Stimulated activated naive B cell treated with anti-CD40 and anti-IgM and Interleukin-4, amounts not matched to agents 10 μg/mL and 1 μg/mL and 100 μg/mL, for 72 hours (primary cell): ENCODE measurements around the gene TP73.
"Not testable (repeated sequence)": the region's sequence is repeated elsewhere in the genome, so short reads cannot be mapped to it uniquely, and the experiment has no call there.

Experiments used
- ATAC-seq, 2 donors: fragments of 150-1000 bp; cut with Tn5 transposase; replicated peaks; 2 replicates each; pipeline ENCODE4 v1.10.0; 2021; ENCODE audit warnings: moderate library complexity in 1 of 2
- DNase-seq: peaks from one replicate; pipeline ENCODE4 v3.0.0; 2021
- H3K27ac Mint-ChIP-seq: one replicate; pipeline ENCODE4 v1.8.0; 2022; ENCODE audit warnings: mild to moderate bottlenecking, mixed read lengths
- H3K27me3 Mint-ChIP-seq, 2 donors: one replicate each; pipeline ENCODE4 v1.8.0; 2022; ENCODE audit warnings: mixed read lengths in 2 of 2
- H3K36me3 Mint-ChIP-seq, 2 donors: one replicate each; pipeline ENCODE4 v1.8.0; 2022; ENCODE audit warnings: mixed read lengths in 2 of 2, mild to moderate bottlenecking in 1 of 2
- H3K4me1 Mint-ChIP-seq, 2 donors: one replicate each; pipeline ENCODE4 v1.8.0; 2022; ENCODE audit warnings: mixed read lengths in 2 of 2, mild to moderate bottlenecking in 1 of 2
- H3K4me3 Mint-ChIP-seq, 2 donors: one replicate each; pipeline ENCODE4 v1.8.0; 2022; ENCODE audit warnings: mild to moderate bottlenecking in 2 of 2, mixed read lengths in 2 of 2, moderate library complexity in 1 of 2
- H3K9me3 Mint-ChIP-seq, 2 donors: one replicate each; pipeline ENCODE4 v1.8.0; 2022; ENCODE audit warnings: mixed read lengths in 2 of 2, mild to moderate bottlenecking in 1 of 2

TP73 gene

DNA sequence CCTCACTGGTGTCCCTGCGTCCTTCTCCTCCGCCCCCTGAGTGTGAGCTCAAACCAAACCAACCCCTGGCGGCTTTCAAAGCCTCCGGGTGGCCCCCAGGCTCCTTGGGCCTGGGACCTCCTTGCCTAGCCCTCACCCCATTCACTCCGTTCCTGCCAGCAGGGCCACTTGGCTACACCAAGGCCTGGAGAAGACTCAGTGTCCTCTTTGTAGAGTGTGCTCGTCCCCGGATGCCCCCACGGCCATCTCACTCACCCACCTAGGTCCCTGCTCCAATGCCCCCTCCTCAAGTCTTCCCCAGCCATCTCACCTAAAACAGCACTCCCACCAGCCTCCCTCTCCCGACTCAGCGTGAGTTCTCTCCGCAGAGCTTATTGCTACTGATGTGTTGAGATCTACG lies 92.8 kb downstream of the TP73 start:
- H3K27me3 Mint-ChIP-seq: no peaks in the 10 kb centered on the region
- H3K4me3 Mint-ChIP-seq: peak overlapping the region in 1 of 2 donors; percentile 42
- no peak for ATAC-seq
- peaks cover 24 to 34% of the 10 kb centered on the region in 2 donors for H3K4me1 Mint-ChIP-seq
- H3K36me3 Mint-ChIP-seq: peaks cover 18 to 25% of the 10 kb centered on the region in 2 donors
- H3K27ac Mint-ChIP-seq: peak overlapping the region; percentile 72
- no peaks in the 10 kb centered on the region for H3K9me3 Mint-ChIP-seq
- DNase-seq: no peak

DNA sequence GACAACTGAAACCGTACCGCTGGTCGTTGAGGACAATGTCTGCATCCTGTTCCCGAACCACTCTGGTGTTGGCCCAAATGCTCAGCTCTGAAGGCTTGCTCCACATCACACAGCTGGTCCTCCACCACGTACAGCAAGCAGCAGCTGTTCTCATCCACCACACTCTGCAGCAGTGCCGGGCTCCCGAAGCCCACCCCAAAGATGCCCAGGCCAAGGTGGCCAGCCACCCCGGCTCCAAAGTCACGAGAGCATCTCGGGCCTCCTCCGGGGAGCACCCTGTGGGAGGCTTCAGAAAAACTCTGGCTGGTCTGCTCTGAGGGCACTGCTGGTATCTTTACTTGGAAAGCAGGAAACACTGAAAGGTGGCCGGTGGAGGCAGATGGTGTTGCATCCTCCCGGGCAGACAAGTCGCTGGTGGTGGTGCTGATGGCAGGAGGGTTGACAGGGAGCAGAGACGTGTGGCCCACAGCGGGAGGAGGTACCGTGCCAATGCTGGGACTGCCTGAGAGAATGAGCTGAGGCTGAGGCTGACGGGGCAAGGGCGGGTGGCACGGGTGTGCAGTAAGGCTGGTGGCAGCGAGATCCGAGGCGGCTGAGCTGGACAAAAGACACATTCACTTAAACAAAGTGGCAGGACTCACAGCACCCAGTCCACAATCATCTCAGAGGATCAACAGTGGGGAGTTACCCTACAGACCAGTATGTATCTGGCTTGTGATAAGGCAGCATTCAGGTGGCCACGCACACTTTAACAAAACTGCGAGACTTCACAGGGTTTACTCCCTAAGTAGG lies 93.5 kb downstream of the TP73 start:
- DNase-seq: no peak
- Mint-ChIP-seq H3K4me3 (peak overlapping the region; percentile 84 to 85), H3K27ac (peak overlapping the region; percentile 87), H3K36me3 (peaks cover 17 to 25% of the 10 kb centered on the region in 2 donors), H3K27me3 (no peaks in the 10 kb centered on the region), H3K4me1 (peaks cover 24 to 34% of the 10 kb centered on the region in 2 donors), H3K9me3 (no peaks in the 10 kb centered on the region)
- ATAC-seq: no peak

DNA sequence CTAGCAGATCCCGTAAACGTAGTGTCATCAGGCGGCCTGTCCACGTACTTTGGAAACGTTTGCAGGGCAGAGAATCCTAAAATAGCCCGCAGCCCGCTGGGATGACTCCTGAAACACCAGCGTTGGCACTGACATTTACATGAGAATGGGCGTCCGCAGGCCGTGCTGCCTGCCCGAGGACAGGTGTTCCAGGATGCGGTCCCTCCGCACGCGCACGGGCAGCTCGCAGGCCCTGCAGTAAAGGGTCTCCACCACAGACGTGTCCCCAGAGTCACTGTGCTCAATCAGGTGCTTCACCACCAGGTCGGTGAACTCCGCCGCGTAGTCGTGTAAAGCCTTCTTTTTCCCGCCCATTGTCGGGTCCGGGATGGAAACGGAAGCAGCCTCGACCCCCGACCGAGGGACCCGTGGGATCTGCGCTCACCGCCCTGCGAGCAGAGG lies 94.1 kb downstream of the TP73 start:
- H3K27ac Mint-ChIP-seq: peak overlapping the region; percentile 87
- H3K4me3 Mint-ChIP-seq: peak overlapping the region; percentile 84 to 85
- DNase-seq (no peak), ATAC-seq (peak in 1 of 2 donors; percentile 24)
- H3K27me3 Mint-ChIP-seq: peaks cover 3 to 5% of the 10 kb centered on the region in 2 donors
- peaks cover 15 to 24% of the 10 kb centered on the region in 2 donors for H3K36me3 Mint-ChIP-seq
- H3K4me1 Mint-ChIP-seq: peaks cover 24 to 34% of the 10 kb centered on the region in 2 donors
- H3K9me3 Mint-ChIP-seq: no peaks in the 10 kb centered on the region

DNA sequence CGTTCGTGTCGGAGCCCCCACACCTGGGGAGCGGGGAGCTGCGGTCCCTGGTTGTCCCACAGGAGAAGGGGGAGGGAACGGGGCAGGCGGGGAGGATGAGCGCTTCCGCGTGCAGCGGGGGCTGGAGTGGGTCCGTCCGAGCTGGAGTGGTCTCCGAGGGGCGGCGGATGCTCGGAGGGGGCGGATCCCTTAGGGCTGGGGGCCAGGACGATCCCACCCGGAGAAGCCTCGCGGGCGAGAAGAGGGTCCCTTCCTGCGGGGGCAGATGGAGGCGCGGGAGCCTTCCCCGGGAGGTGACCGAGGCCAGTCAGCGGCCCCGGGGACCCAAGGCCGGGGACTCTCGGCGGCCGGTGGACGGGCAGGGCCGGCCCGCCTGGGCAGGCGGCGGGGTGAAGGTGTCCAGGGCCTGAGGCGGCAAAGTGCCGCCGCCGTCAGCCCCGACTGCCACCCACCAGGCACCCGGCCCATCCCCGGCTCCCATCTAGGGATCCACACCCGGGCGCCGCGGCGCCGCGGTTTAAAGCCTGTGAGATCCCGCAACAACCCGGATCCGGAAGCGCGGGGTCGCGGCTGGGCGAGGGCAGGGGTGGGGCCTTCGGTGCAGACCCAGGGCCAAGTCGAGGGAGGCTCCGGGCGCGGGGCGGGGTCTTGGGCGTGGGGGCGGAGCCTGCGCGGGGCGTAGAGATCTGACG lies 94.7 kb downstream of the TP73 start:
- ATAC-seq (peak; percentile 97), DNase-seq (peak; percentile 75)
- Mint-ChIP-seq H3K4me1 (peaks cover 24 to 34% of the 10 kb centered on the region in 2 donors), H3K9me3 (no peaks in the 10 kb centered on the region), H3K4me3 (peak overlapping the region; percentile 84 to 85), H3K27ac (peak overlapping the region; percentile 87), H3K36me3 (peaks cover 9 to 19% of the 10 kb centered on the region in 2 donors), H3K27me3 (peaks cover 3 to 11% of the 10 kb centered on the region in 2 donors)

DNA sequence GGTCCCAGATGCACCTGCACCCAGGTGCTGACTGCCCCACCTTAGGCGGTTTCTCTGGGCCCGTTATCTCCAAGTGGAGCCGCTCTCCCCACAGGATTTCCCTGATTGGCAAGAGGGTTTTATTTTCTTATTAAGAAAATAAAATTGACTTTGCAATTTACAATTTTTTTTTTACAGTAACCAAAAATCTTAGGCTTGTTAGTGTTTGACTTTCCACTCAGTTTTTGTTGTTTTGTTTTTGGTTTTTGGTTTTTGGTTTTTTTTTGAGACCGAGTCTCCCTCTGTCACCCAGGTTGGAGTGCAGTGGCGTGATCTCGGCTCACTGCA lies 95.2 kb downstream of the TP73 start:
- Mint-ChIP-seq H3K4me3 (peak overlapping the region; percentile 84 to 85), H3K27ac (no peak overlapping the region), H3K4me1 (peaks cover 24 to 34% of the 10 kb centered on the region in 2 donors), H3K9me3 (no peaks in the 10 kb centered on the region), H3K36me3 (peaks cover 8 to 19% of the 10 kb centered on the region in 2 donors), H3K27me3 (peaks cover 3 to 13% of the 10 kb centered on the region in 2 donors)
- DNase-seq (no peak), ATAC-seq (no peak)

DNA sequence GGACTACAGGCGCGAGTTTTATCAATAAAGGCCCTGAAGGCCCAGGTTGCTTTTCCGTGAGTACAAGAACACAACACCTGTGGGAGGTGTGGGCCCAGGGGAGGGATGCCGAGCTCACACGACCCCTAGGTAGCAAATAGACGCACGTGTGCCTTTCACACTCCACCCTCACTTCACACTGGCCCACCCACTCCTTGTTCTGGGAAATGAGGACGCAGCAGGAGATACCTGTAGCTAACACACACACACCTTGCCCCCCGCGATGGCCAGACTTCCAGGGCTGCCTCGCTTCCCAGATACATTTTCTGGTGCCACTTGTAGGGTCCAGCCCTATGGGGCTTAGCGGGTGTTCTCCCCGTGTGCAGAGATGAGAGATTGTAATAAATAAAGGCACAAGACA lies 95.6 kb downstream of the TP73 start:
- Mint-ChIP-seq H3K36me3 (peaks cover 8 to 19% of the 10 kb centered on the region in 2 donors), H3K4me3 (peak overlapping the region; percentile 84 to 85), H3K4me1 (peaks cover 24 to 34% of the 10 kb centered on the region in 2 donors), H3K9me3 (no peaks in the 10 kb centered on the region), H3K27ac (no peak overlapping the region), H3K27me3 (peaks cover 5 to 13% of the 10 kb centered on the region in 2 donors)
- no peak for ATAC-seq
- DNase-seq: no peak

DNA sequence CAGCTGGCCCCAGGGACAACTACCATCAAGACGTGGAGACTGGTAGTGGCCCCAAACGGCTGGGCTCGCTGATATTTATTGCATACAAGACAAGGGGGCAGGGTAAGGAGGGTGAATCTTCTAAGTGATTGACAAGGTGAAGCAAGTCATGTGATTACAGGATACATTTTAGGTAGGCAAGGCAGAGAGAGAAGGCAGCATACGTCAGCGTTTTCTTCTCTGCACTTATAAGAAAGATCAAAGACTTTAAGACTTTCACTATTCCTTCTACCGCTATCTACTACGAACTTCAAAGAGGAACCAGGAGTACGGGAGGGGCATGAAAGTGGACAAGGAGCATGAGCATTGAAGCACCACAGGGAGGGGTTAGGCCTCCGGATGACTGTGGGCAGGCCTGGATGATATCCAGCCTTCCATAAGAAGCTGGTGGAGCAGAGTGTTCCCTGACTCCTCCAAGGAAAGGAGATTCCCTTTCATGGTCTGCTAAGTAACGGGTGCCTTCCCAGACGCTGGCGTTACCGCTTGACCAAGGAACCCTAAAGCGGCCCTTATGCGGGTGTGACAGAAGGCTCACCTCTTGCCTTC lies 96.1 kb downstream of the TP73 start:
- peaks cover 8 to 15% of the 10 kb centered on the region in 2 donors for H3K36me3 Mint-ChIP-seq
- not testable (repeated sequence) for DNase-seq, ATAC-seq, H3K27ac Mint-ChIP-seq, H3K9me3 Mint-ChIP-seq
- H3K4me3 Mint-ChIP-seq: peak overlapping the region; percentile 84 to 85
- H3K27me3 Mint-ChIP-seq: peaks cover 7 to 13% of the 10 kb centered on the region in 2 donors
- H3K4me1 Mint-ChIP-seq: peaks cover 24 to 34% of the 10 kb centered on the region in 2 donors

DNA sequence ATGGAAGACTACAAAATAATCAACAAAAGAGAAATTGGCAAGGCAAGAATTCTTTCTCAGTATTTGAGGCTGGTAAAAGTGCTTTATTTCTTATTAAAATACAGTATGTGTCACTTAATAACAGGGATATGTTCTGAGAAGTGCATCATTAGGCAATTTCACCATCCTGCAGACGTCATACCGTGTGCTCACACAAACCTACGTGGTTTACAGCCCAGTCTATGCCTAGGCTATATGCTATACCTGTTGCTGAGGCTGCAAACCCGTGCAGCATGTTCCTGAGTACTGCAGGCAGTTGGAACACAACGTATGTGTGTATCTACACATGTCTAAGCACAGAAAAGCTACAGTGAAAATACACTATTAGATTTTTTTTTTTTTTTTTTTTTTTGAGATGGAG lies 97.2 kb downstream of the TP73 start:
- ATAC-seq: no peak
- H3K9me3 Mint-ChIP-seq: no peaks in the 10 kb centered on the region
- peaks cover 7 to 14% of the 10 kb centered on the region in 2 donors for H3K36me3 Mint-ChIP-seq
- H3K27ac Mint-ChIP-seq: no peak overlapping the region
- peaks cover 24 to 33% of the 10 kb centered on the region in 2 donors for H3K4me1 Mint-ChIP-seq
- peaks cover 7 to 13% of the 10 kb centered on the region in 2 donors for H3K27me3 Mint-ChIP-seq
- DNase-seq: no peak
- H3K4me3 Mint-ChIP-seq: no peak overlapping the region

DNA sequence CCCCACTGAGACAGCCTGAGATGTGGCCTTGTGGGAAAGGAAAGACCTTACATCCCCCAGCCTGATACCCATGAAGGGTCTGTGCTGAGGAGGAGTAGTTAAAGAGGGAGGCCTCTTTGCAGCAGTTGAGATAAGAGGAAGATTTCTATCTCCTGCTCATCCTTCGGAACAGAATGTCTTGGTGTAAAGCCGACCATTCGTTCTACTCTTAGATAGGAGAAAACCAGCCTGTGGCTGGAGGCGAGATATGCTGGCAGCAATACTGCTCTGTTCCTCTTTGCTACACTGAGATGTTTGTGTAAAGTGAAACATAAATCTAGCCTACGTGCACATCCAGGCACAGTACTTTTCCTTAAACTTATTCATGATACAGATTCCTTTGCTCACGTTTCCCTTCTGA lies 98.4 kb downstream of the TP73 start:
- no peak for DNase-seq
- H3K27ac Mint-ChIP-seq: no peak overlapping the region
- no peak for ATAC-seq
- H3K27me3 Mint-ChIP-seq: peaks cover 8 to 16% of the 10 kb centered on the region in 2 donors
- H3K4me3 Mint-ChIP-seq: no peak overlapping the region
- peaks cover 15 to 20% of the 10 kb centered on the region in 2 donors for H3K4me1 Mint-ChIP-seq
- H3K9me3 Mint-ChIP-seq: no peaks in the 10 kb centered on the region
- H3K36me3 Mint-ChIP-seq: peaks cover 0 to 2% of the 10 kb centered on the region in 2 donors

DNA sequence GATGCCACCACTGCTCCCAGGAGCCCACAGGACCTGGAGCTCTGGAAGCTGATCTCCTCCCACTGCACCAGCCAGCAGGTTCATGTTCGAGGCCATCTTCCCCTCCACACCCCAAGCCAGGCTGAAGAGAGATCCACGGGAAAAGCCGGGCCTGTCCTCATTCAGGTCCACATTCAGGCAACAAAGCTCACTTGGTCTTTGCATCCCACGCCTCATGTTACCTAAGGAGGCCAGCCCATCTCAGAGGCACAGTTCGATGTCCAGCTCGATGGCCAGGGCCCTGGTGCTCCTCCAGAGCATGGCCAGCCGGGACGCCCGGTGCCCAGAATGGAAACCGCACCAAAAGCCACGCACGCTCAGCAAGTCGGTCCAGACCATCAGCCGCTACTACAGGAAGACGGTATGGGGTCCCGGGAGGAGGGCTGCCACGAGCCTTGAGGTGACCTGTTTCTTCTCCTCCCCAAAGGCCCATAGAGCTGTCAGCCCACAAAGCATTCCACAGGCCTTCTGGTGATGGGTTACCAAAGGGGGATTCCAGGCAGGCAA lies 100.2 kb downstream of the TP73 start, which contains the start of gene CCDC27:
TSS of gene CCDC27 (plus strand) at position 51 of the 546 bp plus-strand sequence. CDS start at position 83, 32 bp downstream.
- no peak for DNase-seq
- H3K4me1 Mint-ChIP-seq: peaks cover 8 to 10% of the 10 kb centered on the region in 2 donors
- H3K27me3 Mint-ChIP-seq: peaks cover 19 to 28% of the 10 kb centered on the region in 2 donors
- H3K27ac Mint-ChIP-seq: no peak within 1 kb of the TSS
- no peak for ATAC-seq
- no peaks in the 10 kb centered on the region for H3K36me3 Mint-ChIP-seq
- no peak within 1 kb of the TSS for H3K4me3 Mint-ChIP-seq
- no peaks in the 10 kb centered on the region for H3K9me3 Mint-ChIP-seq

DNA sequence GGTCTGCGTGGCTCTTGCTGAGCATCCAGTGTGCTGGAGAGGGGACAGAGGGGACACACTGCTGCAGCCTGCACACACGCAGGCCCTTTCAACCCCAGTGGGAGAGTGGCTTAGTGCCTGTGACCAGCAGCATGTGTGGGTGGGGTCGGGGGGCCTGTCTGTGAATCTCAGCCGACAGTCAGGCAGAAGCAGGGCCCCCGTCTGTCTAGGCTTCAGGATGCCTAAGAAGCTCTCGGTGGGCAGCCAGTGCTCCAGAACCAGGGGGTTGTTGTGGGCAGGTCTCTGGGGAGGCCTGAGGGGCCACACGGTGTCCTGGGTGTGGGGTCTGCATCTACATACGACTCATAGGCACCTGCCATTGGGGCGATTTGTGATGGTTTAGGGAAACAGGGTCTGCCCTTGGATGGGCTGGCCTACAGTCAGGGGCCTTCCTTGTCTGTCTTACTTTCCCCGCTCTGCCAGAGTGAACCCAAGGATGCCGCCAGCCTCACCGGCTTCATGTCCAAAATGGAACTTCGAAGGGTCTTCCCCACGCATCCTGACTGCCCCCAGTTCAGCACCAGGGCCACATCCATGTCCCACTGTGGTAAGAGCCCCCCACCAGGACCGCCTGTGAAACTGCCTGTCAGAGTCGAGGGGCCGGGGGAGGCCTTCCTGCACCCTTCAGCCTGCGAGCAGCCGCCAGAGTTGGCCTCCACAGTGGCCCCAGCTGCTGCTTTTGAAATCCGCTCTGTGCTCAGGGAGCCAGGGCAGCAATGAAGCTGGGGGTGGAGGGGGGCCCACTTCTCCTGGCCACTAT lies 101.5 kb downstream of the TP73 start:
- H3K9me3 Mint-ChIP-seq: no peaks in the 10 kb centered on the region

DNA sequence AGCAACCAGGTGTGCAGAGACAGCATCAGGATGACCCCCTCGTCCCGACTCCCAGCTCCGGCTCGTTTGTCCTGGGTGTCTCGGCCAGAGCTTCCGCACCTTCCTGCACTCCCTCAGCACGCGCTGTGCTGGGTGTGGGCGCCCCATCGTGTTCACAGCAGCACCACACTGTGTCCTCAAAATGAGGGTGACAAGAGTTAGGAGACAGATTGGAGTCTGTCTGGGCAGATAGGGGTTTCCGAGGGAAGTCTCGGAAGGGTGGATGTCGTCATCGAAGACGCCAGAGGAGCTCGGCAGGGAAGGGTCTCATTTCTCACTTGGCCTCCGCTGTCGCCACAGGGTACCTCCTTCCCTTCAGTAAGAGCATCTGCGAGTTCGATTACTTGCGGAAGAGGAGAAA lies 104.1 kb downstream of the TP73 start:
- DNase-seq: no peak
- H3K4me1 Mint-ChIP-seq: no peaks in the 10 kb centered on the region

More for the DNA sequence above, 101.5 kb downstream of the TP73 start:
- no peak overlapping the region for H3K4me3 Mint-ChIP-seq
- H3K27me3 Mint-ChIP-seq: peaks cover 23 to 34% of the 10 kb centered on the region in 2 donors
- DNase-seq (no peak), ATAC-seq (no peak)
- H3K4me1 Mint-ChIP-seq: no peaks in the 10 kb centered on the region
- no peak overlapping the region for H3K27ac Mint-ChIP-seq
- H3K36me3 Mint-ChIP-seq: no peaks in the 10 kb centered on the region

DNA sequence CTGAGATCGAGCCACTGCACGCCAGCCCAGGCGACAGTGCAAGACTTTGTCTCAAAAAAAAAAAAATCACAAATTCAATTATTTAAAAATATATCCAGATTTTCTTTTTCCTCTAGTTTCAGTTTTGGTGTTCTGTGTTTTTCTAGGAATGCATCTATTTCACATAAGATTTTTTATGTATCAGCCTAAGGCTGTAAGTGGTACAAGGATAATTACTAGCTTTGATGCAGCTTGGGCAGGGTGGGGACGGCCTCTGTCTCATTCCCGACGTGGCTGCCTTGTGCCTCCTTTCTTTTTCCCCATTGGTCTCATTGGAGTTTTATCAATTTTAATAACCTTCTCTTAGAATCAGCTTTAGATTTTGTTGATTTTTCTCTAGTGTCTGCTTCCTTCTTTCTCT lies 106.8 kb downstream of the TP73 start:
- DNase-seq: no peak
- Mint-ChIP-seq H3K27ac (peak overlapping the region; percentile 67), H3K9me3 (peaks cover 0 to 3% of the 10 kb centered on the region in 2 donors), H3K4me3 (no peak overlapping the region), H3K27me3 (peaks cover 32 to 44% of the 10 kb centered on the region in 2 donors), H3K36me3 (no peaks in the 10 kb centered on the region), H3K4me1 (no peaks in the 10 kb centered on the region)
- ATAC-seq: no peak

More for the DNA sequence above, 104.1 kb downstream of the TP73 start:
- H3K9me3 Mint-ChIP-seq: peaks cover 0 to 3% of the 10 kb centered on the region in 2 donors
- no peaks in the 10 kb centered on the region for H3K36me3 Mint-ChIP-seq
- peaks cover 34 to 49% of the 10 kb centered on the region in 2 donors for H3K27me3 Mint-ChIP-seq
- H3K27ac Mint-ChIP-seq: no peak overlapping the region
- ATAC-seq: no peak
- no peak overlapping the region for H3K4me3 Mint-ChIP-seq
